ENCODE measurements around the gene PHETA1. TPM values are rescaled to one million over a fixed set of nuclear protein-coding genes. Genes with fewer than 3 reads are reported as not detected.
A peak's percentile ranks its signal among the peaks of the same experiment; 100 is the strongest.

Gene PHETA1
- total and polyA plus RNA-seq, 2 donors (not counting 1 experiment from before 2014, with no cell fraction given), result 7.4 to 9.4 TPM

DNA sequence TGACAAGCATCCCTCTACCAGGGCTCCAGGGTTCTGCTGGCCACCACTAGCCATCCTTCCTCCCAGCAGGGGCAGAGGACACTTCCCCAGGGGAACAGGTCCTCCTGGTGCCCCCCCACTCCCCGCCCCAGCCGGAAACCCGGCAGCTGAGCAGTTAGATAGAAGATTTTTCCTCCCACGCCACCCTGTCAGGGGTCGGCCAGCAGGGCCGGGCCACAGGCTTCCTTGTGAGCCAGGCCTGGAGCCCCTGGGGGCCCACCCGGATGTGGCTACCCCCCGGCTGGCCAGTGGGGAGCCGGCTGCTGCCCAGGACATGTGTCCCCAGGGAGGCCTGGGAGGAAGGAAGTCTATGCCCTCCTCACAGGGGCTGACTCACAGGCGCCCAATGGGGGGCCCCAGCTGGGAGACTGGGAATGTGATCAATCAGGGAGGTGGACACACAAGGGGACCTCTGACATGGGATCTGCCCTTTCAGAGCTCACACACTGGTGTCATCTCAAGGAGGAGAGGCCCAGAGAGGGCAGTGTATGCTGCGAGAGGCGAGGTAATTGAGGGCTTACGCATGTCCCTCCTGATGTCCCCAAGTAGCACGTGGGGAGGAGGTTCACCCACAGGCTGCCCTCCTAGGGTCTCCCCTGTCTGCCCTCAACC is 41.0 kb upstream of the PHETA1 start:
- POLR2A ChIA-PET, result interaction anchor here (6.9 kb wide), 1 partner anchor 25 kb away, joined by 36 read pairs; no protein-coding TSS in a partner anchor
- H3K27ac Mint-ChIP-seq, result peak overlapping the region; percentile 79
- intact Hi-C loops (cut with micrococcal nuclease), result loop anchor here (5.0 kb wide), 1 partner anchor 352 kb away; no protein-coding TSS in a partner anchor
- H3K4me3 Mint-ChIP-seq, result peak overlapping the region; percentile 89
- CTCF ChIA-PET, result interaction anchor here (4.6 to 22.7 kb wide), 2 partner anchors 14 to 34 kb away, joined by 35 to 1472 read pairs; no protein-coding TSS in a partner anchor
- H3K27me3 ChIP-seq (replicated peaks in 1 of 4; ENCODE audit: control extremely low read depth in 1 of 4, control insufficient read depth in 3 of 4, insufficient read depth in 4 of 4, low read length in 3 of 4), result no peaks in the 10 kb centered on the region
- H3K9me3 Mint-ChIP-seq (ENCODE audit: insufficient read depth), result no peaks in the 10 kb centered on the region
- no peaks in the 10 kb centered on the region for H3K9me3 ChIP-seq (ENCODE audit: control extremely low read depth in 1 of 3, control insufficient read depth in 2 of 3, insufficient read depth in 1 of 3, low read length in 2 of 3)
- WGBS (ENCODE audit: insufficient coverage), result 22% methylated on average over 14 of the region's 14 CpGs
- H3K4me2 ChIP-seq (replicated peaks; ENCODE audit: low read depth, low read length, poor library complexity, severe bottlenecking), result peak overlapping the region; percentile 95
- no peak for ATAC-seq (ENCODE audit: low read depth)
- peak overlapping the region; percentile 27 for H3K9ac ChIP-seq (ENCODE audit: low read length)
- peak; percentile 55 for DNase-seq
- H2AFZ ChIP-seq (ENCODE audit: insufficient read depth, low read depth, low read length, poor library complexity, severe bottlenecking), result no peak overlapping the region
- H4K20me1 ChIP-seq (ENCODE audit: control insufficient read depth, insufficient read depth, low read length, poor library complexity, severe bottlenecking), result peaks cover 84% of the 10 kb centered on the region
- no peaks in the 10 kb centered on the region for H3K27me3 Mint-ChIP-seq
- TF ChIP-seq, protein P1, sequence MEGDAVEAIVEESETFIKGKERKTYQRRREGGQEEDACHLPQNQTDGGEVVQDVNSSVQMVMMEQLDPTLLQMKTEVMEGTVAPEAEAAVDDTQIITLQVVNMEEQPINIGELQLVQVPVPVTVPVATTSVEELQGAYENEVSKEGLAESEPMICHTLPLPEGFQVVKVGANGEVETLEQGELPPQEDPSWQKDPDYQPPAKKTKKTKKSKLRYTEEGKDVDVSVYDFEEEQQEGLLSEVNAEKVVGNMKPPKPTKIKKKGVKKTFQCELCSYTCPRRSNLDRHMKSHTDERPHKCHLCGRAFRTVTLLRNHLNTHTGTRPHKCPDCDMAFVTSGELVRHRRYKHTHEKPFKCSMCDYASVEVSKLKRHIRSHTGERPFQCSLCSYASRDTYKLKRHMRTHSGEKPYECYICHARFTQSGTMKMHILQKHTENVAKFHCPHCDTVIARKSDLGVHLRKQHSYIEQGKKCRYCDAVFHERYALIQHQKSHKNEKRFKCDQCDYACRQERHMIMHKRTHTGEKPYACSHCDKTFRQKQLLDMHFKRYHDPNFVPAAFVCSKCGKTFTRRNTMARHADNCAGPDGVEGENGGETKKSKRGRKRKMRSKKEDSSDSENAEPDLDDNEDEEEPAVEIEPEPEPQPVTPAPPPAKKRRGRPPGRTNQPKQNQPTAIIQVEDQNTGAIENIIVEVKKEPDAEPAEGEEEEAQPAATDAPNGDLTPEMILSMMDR (IDR thresholded peaks at IDR 0.05), result no peak
- TF ChIP-seq EZH2 (IDR thresholded peaks at IDR 0.05; ENCODE audit: borderline replicate concordance, insufficient read depth, low read depth, low read length, poor library complexity, severe bottlenecking), result no peak
- peak overlapping the region in 4 of 5 experiments; percentile 1 to 40 (median 20) for H3K4me3 ChIP-seq (ENCODE audit: control extremely low read depth in 1 of 5, extremely low read depth in 1 of 5, insufficient read depth in 1 of 5, low read depth in 2 of 5, low read length in 4 of 5)
- peaks cover 90% of the 10 kb centered on the region for H3K79me2 ChIP-seq (ENCODE audit: control insufficient read depth, insufficient read depth, low read length)
- H3K27ac ChIP-seq (ENCODE audit: low read length in 2 of 2), result peak overlapping the region; percentile 67 to 97
- peaks cover 70 to 81% of the 10 kb centered on the region in 2 donors for H3K4me1 ChIP-seq (ENCODE audit: control insufficient read depth in 2 of 2, insufficient read depth in 2 of 2, low read length in 2 of 2)
- peaks cover 1 to 8% of the 10 kb centered on the region in 2 experiments for H3K36me3 ChIP-seq (replicated peaks in 1 of 2; ENCODE audit: control extremely low read depth in 1 of 2, control insufficient read depth in 1 of 2, extremely low read depth in 1 of 2, insufficient read depth in 2 of 2, low read length in 1 of 2)
- peaks cover 79% of the 10 kb centered on the region for H3K4me1 Mint-ChIP-seq

DNA sequence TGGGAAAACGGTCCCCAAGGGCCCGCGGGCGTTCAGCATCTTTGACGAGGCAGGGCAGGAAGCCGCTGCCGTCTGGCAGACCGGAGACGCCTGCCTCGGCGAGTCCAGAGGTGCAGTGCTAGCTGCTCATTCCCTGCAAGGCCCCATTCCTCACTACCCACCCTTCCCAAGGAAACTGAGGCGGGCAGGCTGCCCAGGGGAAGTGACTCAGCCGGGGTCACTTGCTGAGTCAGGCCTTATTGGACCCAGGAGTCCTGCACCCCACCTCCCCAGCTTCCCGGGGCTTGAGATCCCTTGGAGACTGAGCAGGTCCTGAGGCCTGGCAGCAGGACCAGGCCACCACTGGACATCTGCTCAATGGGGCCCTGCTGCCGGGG is 40.5 kb upstream of the PHETA1 start:
- ATAC-seq (ENCODE audit: low read depth), result no peak
- H3K4me2 ChIP-seq (replicated peaks; ENCODE audit: low read depth, low read length, poor library complexity, severe bottlenecking), result peak overlapping the region; percentile 95
- intact Hi-C loops (cut with micrococcal nuclease), result loop anchor here (5.0 kb wide), 1 partner anchor 353 kb away; no protein-coding TSS in a partner anchor
- WGBS (ENCODE audit: insufficient coverage), result 5% methylated on average over 15 of the region's 15 CpGs
- H3K27ac ChIP-seq (ENCODE audit: low read length in 2 of 2), result peak overlapping the region; percentile 67 to 97
- no peak for TF ChIP-seq EZH2 (IDR thresholded peaks at IDR 0.05; ENCODE audit: borderline replicate concordance, insufficient read depth, low read depth, low read length, poor library complexity, severe bottlenecking)
- TF ChIP-seq, protein P1 (IDR thresholded peaks at IDR 0.05), result no peak
- peaks cover 79% of the 10 kb centered on the region for H4K20me1 ChIP-seq (ENCODE audit: control insufficient read depth, insufficient read depth, low read length, poor library complexity, severe bottlenecking)
- ChIA-PET POLR2A (interaction anchor here (1.3 to 6.9 kb wide), 3 partner anchors 26 to 36 kb away, joined by 4 to 36 read pairs (median 5); no protein-coding TSS in a partner anchor), CTCF (interaction anchor here (4.6 to 22.7 kb wide), 2 partner anchors 13 to 34 kb away, joined by 35 to 1472 read pairs; no protein-coding TSS in a partner anchor)
- no peak for DNase-seq
- no peaks in the 10 kb centered on the region for H3K27me3 Mint-ChIP-seq
- no peaks in the 10 kb centered on the region for H3K27me3 ChIP-seq (replicated peaks in 1 of 4; ENCODE audit: control extremely low read depth in 1 of 4, control insufficient read depth in 3 of 4, insufficient read depth in 4 of 4, low read length in 3 of 4)
- peaks cover 75 to 86% of the 10 kb centered on the region in 2 donors for H3K4me1 ChIP-seq (ENCODE audit: control insufficient read depth in 2 of 2, insufficient read depth in 2 of 2, low read length in 2 of 2)
- H3K9ac ChIP-seq (ENCODE audit: low read length), result peak overlapping the region; percentile 27
- peak overlapping the region; percentile 79 for H3K27ac Mint-ChIP-seq
- peaks cover 85% of the 10 kb centered on the region for H3K79me2 ChIP-seq (ENCODE audit: control insufficient read depth, insufficient read depth, low read length)
- peaks cover 1 to 8% of the 10 kb centered on the region in 2 experiments for H3K36me3 ChIP-seq (replicated peaks in 1 of 2; ENCODE audit: control extremely low read depth in 1 of 2, control insufficient read depth in 1 of 2, extremely low read depth in 1 of 2, insufficient read depth in 2 of 2, low read length in 1 of 2)
- H3K9me3 Mint-ChIP-seq (ENCODE audit: insufficient read depth), result no peaks in the 10 kb centered on the region
- no peaks in the 10 kb centered on the region for H3K9me3 ChIP-seq (ENCODE audit: control extremely low read depth in 1 of 3, control insufficient read depth in 2 of 3, insufficient read depth in 1 of 3, low read length in 2 of 3)
- peaks cover 80% of the 10 kb centered on the region for H3K4me1 Mint-ChIP-seq
- peak overlapping the region in 4 of 5 experiments; percentile 1 to 40 (median 20) for H3K4me3 ChIP-seq (ENCODE audit: control extremely low read depth in 1 of 5, extremely low read depth in 1 of 5, insufficient read depth in 1 of 5, low read depth in 2 of 5, low read length in 4 of 5)
- peak overlapping the region; percentile 89 for H3K4me3 Mint-ChIP-seq
- H2AFZ ChIP-seq (ENCODE audit: insufficient read depth, low read depth, low read length, poor library complexity, severe bottlenecking), result no peak overlapping the region
